ENCODE data around the gene RNF4. TPM values are rescaled to one million over a fixed set of nuclear protein-coding genes. Genes with fewer than 3 reads are reported as not detected.

Gene RNF4
- total and polyA plus RNA-seq, 9 donors: 27.0 to 72.1 (median 47.1) TPM

GRCh38 chr4:2436761-2437474 lies 32.0 kb upstream of the RNF4 start:
- Histone ChIP-seq H3K9me3 (no peaks in the 10 kb centered on the region), H3K36me3 (no peaks in the 10 kb centered on the region), H3K27me3 (no peaks in the 10 kb centered on the region), H3K4me1 (ENCODE audit: insufficient read depth) (no peaks in the 10 kb centered on the region), H3K4me3 (no peak overlapping the region), H3K27ac (no peak overlapping the region)
- TF ChIP-seq EP300 (IDR thresholded peaks at IDR 0.05) (no peak), POLR2A (IDR thresholded peaks at IDR 0.05) (no peak)
- TF ChIP-seq, protein P1, sequence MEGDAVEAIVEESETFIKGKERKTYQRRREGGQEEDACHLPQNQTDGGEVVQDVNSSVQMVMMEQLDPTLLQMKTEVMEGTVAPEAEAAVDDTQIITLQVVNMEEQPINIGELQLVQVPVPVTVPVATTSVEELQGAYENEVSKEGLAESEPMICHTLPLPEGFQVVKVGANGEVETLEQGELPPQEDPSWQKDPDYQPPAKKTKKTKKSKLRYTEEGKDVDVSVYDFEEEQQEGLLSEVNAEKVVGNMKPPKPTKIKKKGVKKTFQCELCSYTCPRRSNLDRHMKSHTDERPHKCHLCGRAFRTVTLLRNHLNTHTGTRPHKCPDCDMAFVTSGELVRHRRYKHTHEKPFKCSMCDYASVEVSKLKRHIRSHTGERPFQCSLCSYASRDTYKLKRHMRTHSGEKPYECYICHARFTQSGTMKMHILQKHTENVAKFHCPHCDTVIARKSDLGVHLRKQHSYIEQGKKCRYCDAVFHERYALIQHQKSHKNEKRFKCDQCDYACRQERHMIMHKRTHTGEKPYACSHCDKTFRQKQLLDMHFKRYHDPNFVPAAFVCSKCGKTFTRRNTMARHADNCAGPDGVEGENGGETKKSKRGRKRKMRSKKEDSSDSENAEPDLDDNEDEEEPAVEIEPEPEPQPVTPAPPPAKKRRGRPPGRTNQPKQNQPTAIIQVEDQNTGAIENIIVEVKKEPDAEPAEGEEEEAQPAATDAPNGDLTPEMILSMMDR (IDR thresholded peaks at IDR 0.05): no peak
- intact Hi-C loops (cut with DNase I): no loop called here
- DNase-seq: no peak
- WGBS, 3 donors: 80 to 82% (median 81%) methylated on average over 28 to 30 of the region's 30 CpGs

- WGBS, 3 donors: 84 to 89% (median 85%) methylated on average over 25 of the region's 25 CpGs
- TF ChIP-seq POLR2A (IDR thresholded peaks at IDR 0.05): no peak
- TF ChIP-seq, protein P1 (IDR thresholded peaks at IDR 0.05): no peak
- TF ChIP-seq EP300 (IDR thresholded peaks at IDR 0.05): no peak
- no peak for DNase-seq
- Histone ChIP-seq H3K9me3 (no peaks in the 10 kb centered on the region), H3K36me3 (no peaks in the 10 kb centered on the region), H3K27ac (no peak overlapping the region), H3K4me3 (no peak overlapping the region), H3K4me1 (ENCODE audit: insufficient read depth) (no peaks in the 10 kb centered on the region), H3K27me3 (no peaks in the 10 kb centered on the region)
- intact Hi-C loops (cut with DNase I): no loop called here
These were observed 31.3 kb upstream of the RNF4 start for GRCh38 chr4:2437475-2438215.

GRCh38 chr4:2438822-2439718 lies 29.8 kb upstream of the RNF4 start:
- no peaks in the 10 kb centered on the region for H3K36me3 ChIP-seq
- no peaks in the 10 kb centered on the region for H3K9me3 ChIP-seq
- H3K4me1 ChIP-seq (ENCODE audit: insufficient read depth): no peaks in the 10 kb centered on the region
- no peak overlapping the region for H3K27ac ChIP-seq
- intact Hi-C loops (cut with DNase I): no loop called here
- H3K4me3 ChIP-seq: no peak overlapping the region
- H3K27me3 ChIP-seq: no peaks in the 10 kb centered on the region
- 80 to 84% (median 82%) methylated on average over 16 of the region's 16 CpGs for WGBS, 3 donors
- DNase-seq: no peak
- TF ChIP-seq POLR2A (IDR thresholded peaks at IDR 0.05) (no peak), EP300 (IDR thresholded peaks at IDR 0.05) (no peak)
- TF ChIP-seq, protein P1 (IDR thresholded peaks at IDR 0.05): no peak
